NCI-H748 treated with DMSO at 0.1 percent for 48 hours (cell line): Measurements from ENCODE around the gene RTN4IP1.
"Not testable (repeated sequence)": the region's sequence is repeated elsewhere in the genome, so short reads cannot be mapped to it uniquely, and the experiment has no call there.

Experiments
- DNase-seq: peaks from one replicate; lab custom pipeline; 2025; lab: John Stamatoyannopoulos, UW

Gene RTN4IP1

GRCh38 chr6:106579281-106579680 lies 50.0 kb downstream of the RTN4IP1 start:
- DNase-seq = no peak

- no peak for DNase-seq
Observed at GRCh38 chr6:106574741-106575458, 54.4 kb downstream of the RTN4IP1 start.

- DNase-seq = no peak
Observed at GRCh38 chr6:106572875-106573585, 56.3 kb downstream of the RTN4IP1 start.

- no peak for DNase-seq
Observed at GRCh38 chr6:106572436-106572835, 56.9 kb downstream of the RTN4IP1 start.

GRCh38 chr6:106569428-106569827 lies 59.9 kb downstream of the RTN4IP1 start:
- no peak for DNase-seq

GRCh38 chr6:106568530-106568929 lies 60.8 kb downstream of the RTN4IP1 start:
- no peak for DNase-seq

- no peak for DNase-seq
Observed at GRCh38 chr6:106564476-106564875, 64.8 kb downstream of the RTN4IP1 start.

GRCh38 chr6:106563614-106564013 lies 65.7 kb downstream of the RTN4IP1 start:
- DNase-seq = no peak

- no peak for DNase-seq
Observed at GRCh38 chr6:106561686-106562405, 67.5 kb downstream of the RTN4IP1 start.

- DNase-seq = no peak
Observed at GRCh38 chr6:106560996-106561685, 68.2 kb downstream of the RTN4IP1 start.

GRCh38 chr6:106559659-106560058 lies 69.6 kb downstream of the RTN4IP1 start:
- not testable (repeated sequence) for DNase-seq

GRCh38 chr6:106558364-106558763 lies 70.9 kb downstream of the RTN4IP1 start:
- no peak for DNase-seq

- DNase-seq = no peak
Observed at GRCh38 chr6:106557837-106558236, 71.5 kb downstream of the RTN4IP1 start.

GRCh38 chr6:106556368-106556960 lies 72.8 kb downstream of the RTN4IP1 start:
- peak; percentile 12 for DNase-seq

GRCh38 chr6:106555767-106556166 lies 73.5 kb downstream of the RTN4IP1 start:
- no peak for DNase-seq

- no peak for DNase-seq
Observed at GRCh38 chr6:106553440-106553839, 75.9 kb downstream of the RTN4IP1 start.

- DNase-seq = no peak
Observed at GRCh38 chr6:106551155-106551554, 78.1 kb downstream of the RTN4IP1 start.

GRCh38 chr6:106549521-106549920 lies 79.8 kb downstream of the RTN4IP1 start:
- no peak for DNase-seq

- DNase-seq = not testable (repeated sequence)
Observed at GRCh38 chr6:106548926-106549455, 80.3 kb downstream of the RTN4IP1 start.

- DNase-seq = no peak
Observed at GRCh38 chr6:106547601-106548453, 81.5 kb downstream of the RTN4IP1 start.
